ENCODE results near the gene DDX39B. TPM values are rescaled to one million over a fixed set of nuclear protein-coding genes. Genes with fewer than 3 reads are reported as not detected.
"Not testable (repeated sequence)": the region's sequence is repeated elsewhere in the genome, so short reads cannot be mapped to it uniquely, and the experiment has no call there.

DDX39B gene
- 402 and 452 TPM in 2 replicates for total RNA-seq (2014; rRNA removed)
- polyA plus RNA-seq (2012), result 244 TPM

- peak; percentile 97 for DNase-seq (ENCODE audit: low read depth)
Measured at GRCh38 chr6:31541658-31542521, at the start of gene DDX39B. TSS of gene DDX39B (minus strand) at chr6:31542003. CDS start at chr6:31540532, 1,471 bp downstream.

- DNase-seq (ENCODE audit: low read depth), result not testable (repeated sequence)
Measured at GRCh38 chr6:31590691-31591090, 48.9 kb upstream of the DDX39B start.

GRCh38 chr6:31588871-31589650, 47.3 kb upstream of the DDX39B start:
- peak; percentile 56 for DNase-seq (ENCODE audit: low read depth)

GRCh38 chr6:31587791-31588777, 46.3 kb upstream of the DDX39B start:
- DNase-seq (ENCODE audit: low read depth), result no peak

DNA sequence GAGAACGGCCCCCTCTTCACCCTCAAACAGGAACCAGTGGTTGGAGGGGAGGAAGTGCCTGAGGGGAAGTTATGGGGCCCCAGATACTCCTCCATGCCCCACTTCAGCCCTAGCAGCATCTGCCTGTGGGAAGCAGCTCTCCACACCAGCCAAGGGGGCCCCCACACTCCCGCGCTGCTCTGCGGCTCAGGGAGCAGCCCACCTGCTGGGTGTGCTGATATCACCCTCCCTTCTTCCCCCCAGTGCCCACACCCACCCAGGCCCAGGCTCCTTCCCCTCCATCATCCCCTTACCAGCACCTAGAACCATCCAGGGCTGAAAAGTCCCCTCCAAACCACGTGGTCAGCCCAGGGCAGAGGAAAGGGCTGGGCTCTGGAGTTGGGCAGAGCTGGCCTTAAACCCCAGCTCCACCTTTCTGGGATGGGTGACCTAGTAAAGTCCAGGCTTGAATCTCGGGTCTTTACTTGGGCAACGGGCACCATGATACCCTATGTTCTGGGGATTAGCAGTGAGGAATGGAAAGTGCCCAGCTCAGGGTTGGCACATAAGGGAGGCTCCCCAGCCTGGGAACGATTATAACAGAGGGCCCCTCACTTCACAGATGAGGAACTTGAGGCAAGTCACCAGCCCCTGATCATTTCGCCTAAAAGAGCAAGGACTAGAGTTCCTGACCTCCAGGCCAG, 44.9 kb upstream of the DDX39B start:
- DNase-seq (ENCODE audit: low read depth), result no peak

DNA sequence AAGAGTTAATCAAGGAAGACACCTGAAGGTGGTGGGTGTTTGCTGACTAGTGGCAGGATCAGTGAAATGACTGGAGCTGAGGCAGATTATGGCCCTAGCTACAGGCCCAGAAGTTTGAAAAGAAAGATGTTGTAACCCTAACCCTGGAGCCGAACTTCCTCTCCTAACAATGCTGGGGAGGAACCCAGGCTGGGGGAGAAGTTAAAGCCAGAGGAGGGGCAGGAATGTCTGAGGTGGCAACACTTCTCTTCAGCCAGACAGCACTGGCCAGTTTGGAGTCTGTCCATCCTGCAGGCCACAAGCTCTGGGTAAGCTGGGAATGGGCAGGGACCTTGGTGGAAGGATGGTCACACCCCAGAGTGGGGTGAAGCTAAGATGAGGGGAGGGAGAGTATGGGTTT, 44.2 kb upstream of the DDX39B start, which contains the start of gene LST1:
TSS of gene LST1 (plus strand) at position 270 of the 400 bp plus-strand sequence. CDS start 1,023 bp downstream, outside the sequence.
- DNase-seq (ENCODE audit: low read depth), result no peak

GRCh38 chr6:31585491-31585890, 43.7 kb upstream of the DDX39B start:
- no peak for DNase-seq (ENCODE audit: low read depth)

DNA sequence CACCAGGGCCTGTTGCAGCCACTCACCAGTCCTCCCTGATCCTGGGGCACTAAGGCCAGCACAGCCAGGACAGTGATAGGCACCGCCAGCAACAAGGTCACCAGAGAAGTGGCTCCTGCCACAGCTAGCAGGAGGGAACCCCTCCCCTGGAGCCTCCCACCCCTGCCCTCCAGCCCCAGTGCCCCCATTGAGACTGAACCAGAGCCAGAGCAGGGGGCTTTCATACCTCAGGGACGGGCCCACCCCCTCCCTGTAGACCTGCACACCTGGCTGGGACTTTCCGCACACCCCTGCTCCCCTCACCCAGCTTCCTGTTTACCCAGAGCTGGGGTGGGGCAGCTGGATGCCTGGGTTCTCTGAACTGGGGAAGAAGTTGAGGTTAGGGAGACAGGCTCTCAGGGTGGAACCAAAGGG, 40.4 kb upstream of the DDX39B start, which contains the start of gene LTB:
TSS of gene LTB (minus strand) at position 195 of the 414 bp plus-strand sequence. CDS start at position 188, 7 bp downstream.
- DNase-seq (ENCODE audit: low read depth), result no peak

DNA sequence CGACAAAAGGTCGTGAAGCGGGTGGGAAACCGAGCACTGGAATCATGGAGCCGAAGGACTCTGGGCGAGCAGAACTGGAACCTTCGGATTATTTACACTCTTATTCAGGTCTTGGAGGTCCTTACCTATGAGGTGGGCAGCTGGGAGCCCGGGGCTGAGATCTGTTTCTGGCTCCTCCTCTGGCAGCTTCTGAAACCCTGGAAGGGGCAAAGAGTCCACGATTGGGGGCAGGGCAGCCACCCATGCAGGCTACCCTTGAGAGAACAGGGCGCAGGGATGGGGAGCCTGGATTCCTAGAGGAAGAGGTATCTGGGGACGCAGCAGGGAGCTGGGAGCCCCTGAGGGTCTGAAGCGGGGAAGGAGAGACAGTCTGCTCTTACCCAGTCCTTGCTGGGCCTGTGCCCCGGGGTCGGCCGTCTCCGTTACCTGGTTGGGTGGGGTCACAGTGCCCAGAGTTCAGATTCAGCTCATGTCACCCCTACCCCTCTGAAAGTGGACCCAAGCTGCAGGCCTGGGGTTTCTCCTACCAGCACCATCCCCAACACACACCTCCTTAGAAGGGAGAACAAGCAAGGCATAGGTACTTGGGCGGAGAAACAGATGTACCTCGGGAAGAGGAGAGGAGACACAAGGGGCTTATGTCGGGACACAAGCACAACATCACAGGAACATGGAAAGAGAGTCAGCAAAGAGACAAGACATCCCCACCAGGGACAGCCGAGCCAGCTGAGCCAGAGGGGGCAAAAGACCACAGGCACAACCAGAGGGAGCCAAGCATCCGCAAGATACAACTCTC, 39.8 kb upstream of the DDX39B start:
- DNase-seq (ENCODE audit: low read depth), result no peak

GRCh38 chr6:31580807-31581433, 39.1 kb upstream of the DDX39B start:
- DNase-seq (ENCODE audit: low read depth), result peak; percentile 71

GRCh38 chr6:31580438-31580740, 38.6 kb upstream of the DDX39B start:
- DNase-seq (ENCODE audit: low read depth), result no peak

DNA sequence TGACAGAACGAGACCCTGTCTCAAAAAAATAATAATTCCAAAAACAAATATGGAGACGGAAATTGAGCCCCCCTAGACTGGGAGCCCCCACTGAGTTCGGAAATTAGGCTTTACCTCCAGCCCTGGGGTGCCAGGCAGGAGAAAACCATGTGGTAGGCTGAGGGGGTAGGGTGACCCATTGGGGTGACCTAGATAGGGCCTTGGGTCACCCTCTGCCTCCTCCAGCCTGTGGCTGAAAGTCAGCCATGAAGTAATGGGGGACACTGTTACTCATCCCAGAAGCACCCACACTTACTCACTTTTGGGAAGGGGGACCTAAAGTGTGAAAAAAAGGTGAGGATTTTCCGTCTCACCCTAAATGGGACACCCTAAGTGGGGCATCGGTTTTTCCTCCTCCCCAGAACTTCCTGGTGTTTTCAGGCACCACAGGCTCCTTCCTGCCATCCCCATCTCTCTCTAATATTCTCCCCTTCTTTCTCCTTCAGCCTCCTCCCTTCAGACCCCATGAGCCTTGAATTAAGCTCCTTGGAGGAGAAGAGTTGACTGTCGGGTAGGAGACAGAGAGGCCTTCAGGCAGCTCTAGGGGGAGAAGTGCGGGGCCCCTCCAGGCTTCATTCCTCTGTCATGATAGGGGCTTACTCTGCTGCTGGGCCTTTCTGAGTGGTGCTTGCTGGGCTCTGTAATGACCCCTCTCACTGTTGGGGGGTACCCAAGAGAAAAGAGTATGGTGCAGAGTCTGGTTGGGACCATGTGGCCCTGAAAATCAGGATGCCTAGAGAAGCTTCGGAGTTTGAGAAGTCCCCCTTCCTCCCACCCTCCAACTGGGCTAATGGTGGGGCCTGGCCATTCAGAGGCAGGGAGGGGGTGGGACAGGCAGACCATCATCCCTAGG, 38.0 kb upstream of the DDX39B start:
- no peak for DNase-seq (ENCODE audit: low read depth)

GRCh38 chr6:31579119-31579505, 37.3 kb upstream of the DDX39B start:
- DNase-seq (ENCODE audit: low read depth), result no peak

DNA sequence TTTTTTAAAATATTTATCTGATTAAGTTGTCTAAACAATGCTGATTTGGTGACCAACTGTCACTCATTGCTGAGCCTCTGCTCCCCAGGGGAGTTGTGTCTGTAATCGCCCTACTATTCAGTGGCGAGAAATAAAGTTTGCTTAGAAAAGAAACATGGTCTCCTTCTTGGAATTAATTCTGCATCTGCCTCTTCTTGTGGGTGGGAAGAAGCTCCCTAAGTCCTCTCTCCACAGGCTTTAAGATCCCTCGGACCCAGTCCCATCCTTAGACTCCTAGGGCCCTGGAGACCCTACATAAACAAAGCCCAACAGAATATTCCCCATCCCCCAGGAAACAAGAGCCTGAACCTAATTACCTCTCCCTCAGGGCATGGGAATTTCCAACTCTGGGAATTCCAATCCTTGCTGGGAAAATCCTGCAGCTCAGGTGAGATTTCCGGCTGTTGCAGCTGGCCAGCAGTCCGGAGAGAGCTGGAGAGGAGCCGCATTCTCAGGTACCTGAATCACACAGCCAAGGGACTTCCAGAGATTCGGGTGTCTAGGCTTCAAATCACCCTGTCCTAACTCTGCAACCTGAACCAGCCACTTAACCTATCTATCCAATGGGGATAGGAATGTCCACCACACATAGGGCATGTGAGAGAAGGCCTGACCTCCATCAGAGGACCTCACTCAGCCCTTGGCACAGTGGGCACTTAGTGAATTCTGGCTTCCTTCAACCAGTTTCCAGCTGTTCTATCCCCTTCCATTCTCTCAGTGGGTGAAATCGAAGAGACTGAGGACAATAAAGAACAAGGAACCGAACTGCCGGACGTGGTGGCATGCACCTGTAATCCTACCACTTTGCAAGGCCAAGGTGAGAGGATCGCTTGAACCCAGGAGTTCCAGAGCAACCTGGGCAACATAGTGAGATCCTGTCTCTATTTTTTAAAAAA, 36.6 kb upstream of the DDX39B start:
- DNase-seq (ENCODE audit: low read depth), result no peak

DNA sequence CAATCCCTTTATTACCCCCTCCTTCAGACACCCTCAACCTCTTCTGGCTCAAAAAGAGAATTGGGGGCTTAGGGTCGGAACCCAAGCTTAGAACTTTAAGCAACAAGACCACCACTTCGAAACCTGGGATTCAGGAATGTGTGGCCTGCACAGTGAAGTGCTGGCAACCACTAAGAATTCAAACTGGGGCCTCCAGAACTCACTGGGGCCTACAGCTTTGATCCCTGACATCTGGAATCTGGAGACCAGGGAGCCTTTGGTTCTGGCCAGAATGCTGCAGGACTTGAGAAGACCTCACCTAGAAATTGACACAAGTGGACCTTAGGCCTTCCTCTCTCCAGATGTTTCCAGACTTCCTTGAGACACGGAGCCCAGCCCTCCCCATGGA, 35.8 kb upstream of the DDX39B start:
- no peak for DNase-seq (ENCODE audit: low read depth)

DNA sequence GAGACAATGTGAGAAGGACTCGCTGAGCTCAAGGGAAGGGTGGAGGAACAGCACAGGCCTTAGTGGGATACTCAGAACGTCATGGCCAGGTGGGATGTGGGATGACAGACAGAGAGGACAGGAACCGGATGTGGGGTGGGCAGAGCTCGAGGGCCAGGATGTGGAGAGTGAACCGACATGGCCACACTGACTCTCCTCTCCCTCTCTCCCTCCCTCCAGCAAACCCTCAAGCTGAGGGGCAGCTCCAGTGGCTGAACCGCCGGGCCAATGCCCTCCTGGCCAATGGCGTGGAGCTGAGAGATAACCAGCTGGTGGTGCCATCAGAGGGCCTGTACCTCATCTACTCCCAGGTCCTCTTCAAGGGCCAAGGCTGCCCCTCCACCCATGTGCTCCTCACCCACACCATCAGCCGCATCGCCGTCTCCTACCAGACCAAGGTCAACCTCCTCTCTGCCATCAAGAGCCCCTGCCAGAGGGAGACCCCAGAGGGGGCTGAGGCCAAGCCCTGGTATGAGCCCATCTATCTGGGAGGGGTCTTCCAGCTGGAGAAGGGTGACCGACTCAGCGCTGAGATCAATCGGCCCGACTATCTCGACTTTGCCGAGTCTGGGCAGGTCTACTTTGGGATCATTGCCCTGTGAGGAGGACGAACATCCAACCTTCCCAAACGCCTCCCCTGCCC, 35.2 kb upstream of the DDX39B start:
- DNase-seq (ENCODE audit: low read depth), result no peak
